KG1 (cell line): ENCODE data around the gene C2orf69.
A peak's percentile ranks its signal among the peaks of the same experiment; 100 is the strongest.

Experiments
- DNase-seq: peaks from one replicate; lab custom pipeline; 2025; lab: John Stamatoyannopoulos, UW

C2orf69 gene

GRCh38 chr2:199914372-199914958, 3.4 kb downstream of the C2orf69 start:
- no peak for DNase-seq

- no peak for DNase-seq
These were observed 5.9 kb downstream of the C2orf69 start for GRCh38 chr2:199916980-199917379.

GRCh38 chr2:199922856-199923255, 11.8 kb downstream of the C2orf69 start:
- no peak for DNase-seq

- DNase-seq: no peak
These were observed 12.8 kb downstream of the C2orf69 start for GRCh38 chr2:199923924-199924323.

- no peak for DNase-seq
These were observed 15.7 kb downstream of the C2orf69 start for GRCh38 chr2:199926806-199927205.

- DNase-seq: no peak
These were observed 17.1 kb downstream of the C2orf69 start for GRCh38 chr2:199928226-199928625.

GRCh38 chr2:199928626-199929025, 17.5 kb downstream of the C2orf69 start:
- DNase-seq: no peak

GRCh38 chr2:199929262-199929661, 18.2 kb downstream of the C2orf69 start:
- no peak for DNase-seq

- DNase-seq: no peak
These were observed 21.3 kb downstream of the C2orf69 start for GRCh38 chr2:199932312-199932855.

- no peak for DNase-seq
These were observed 22.4 kb downstream of the C2orf69 start for GRCh38 chr2:199933466-199933865.

GRCh38 chr2:199936554-199936953, 25.5 kb downstream of the C2orf69 start:
- no peak for DNase-seq

GRCh38 chr2:199940373-199940772, 29.3 kb downstream of the C2orf69 start:
- no peak for DNase-seq

GRCh38 chr2:199943373-199943772, 32.3 kb downstream of the C2orf69 start:
- DNase-seq: no peak

GRCh38 chr2:199946196-199946595, 35.1 kb downstream of the C2orf69 start:
- DNase-seq: no peak

GRCh38 chr2:199946836-199947235, 35.7 kb downstream of the C2orf69 start:
- DNase-seq: no peak

- DNase-seq: no peak
These were observed 39.3 kb downstream of the C2orf69 start for GRCh38 chr2:199950396-199950795.

- no peak for DNase-seq
These were observed 39.9 kb downstream of the C2orf69 start for GRCh38 chr2:199951023-199951422.

- peak; percentile 90 for DNase-seq
These were observed 43.9 kb downstream of the C2orf69 start for GRCh38 chr2:199955007-199955338.

GRCh38 chr2:199955339-199956061, 44.4 kb downstream of the C2orf69 start, which contains the start of the genes MAIP1 and TYW5:
TSS of gene MAIP1 (plus strand) at chr2:199955582. CDS start at chr2:199955799, 217 bp downstream.
TSS of gene TYW5 (minus strand) at chr2:199955491. CDS start at chr2:199955470, 21 bp downstream.
- DNase-seq: peak; percentile 90

- DNase-seq: no peak
These were observed 44.9 kb downstream of the C2orf69 start for GRCh38 chr2:199956062-199956380.

- DNase-seq: no peak
These were observed 46.9 kb downstream of the C2orf69 start for GRCh38 chr2:199958014-199958413.

GRCh38 chr2:199962203-199962602, 51.1 kb downstream of the C2orf69 start:
- no peak for DNase-seq

- DNase-seq: no peak
These were observed 55.3 kb downstream of the C2orf69 start for GRCh38 chr2:199966405-199966804.

- no peak for DNase-seq
These were observed 55.9 kb downstream of the C2orf69 start for GRCh38 chr2:199966976-199967375.
